GM19099 (cell line): Measurements from ENCODE around the gene PRDM8.

Experiments used
- POLR2A ChIP-seq: IDR thresholded peaks from 3 replicates; pipeline ENCODE4 v1.6.1; 2011; ENCODE audit warnings: low read depth; ENCODE audit not compliant: insufficient read length; ENCODE audit errors: extremely low read depth

PRDM8 gene

GRCh38 chr4:80206521-80207171 lies 9.3 kb downstream of the PRDM8 start:
- TF ChIP-seq POLR2A = no peak

GRCh38 chr4:80207172-80207583 lies 9.9 kb downstream of the PRDM8 start:
- no peak for TF ChIP-seq POLR2A

GRCh38 chr4:80207664-80208063 lies 10.4 kb downstream of the PRDM8 start:
- no peak for TF ChIP-seq POLR2A

GRCh38 chr4:80208610-80209339 lies 11.5 kb downstream of the PRDM8 start:
- TF ChIP-seq POLR2A = no peak

GRCh38 chr4:80209340-80209701 lies 12.0 kb downstream of the PRDM8 start:
- no peak for TF ChIP-seq POLR2A

GRCh38 chr4:80210549-80210948 lies 13.2 kb downstream of the PRDM8 start:
- TF ChIP-seq POLR2A = no peak

GRCh38 chr4:80213117-80213815 lies 16.0 kb downstream of the PRDM8 start:
- TF ChIP-seq POLR2A = no peak

GRCh38 chr4:80215449-80216052 lies 18.2 kb downstream of the PRDM8 start:
- no peak for TF ChIP-seq POLR2A

GRCh38 chr4:80216100-80216761 lies 18.9 kb downstream of the PRDM8 start:
- TF ChIP-seq POLR2A = no peak

GRCh38 chr4:80219301-80220025 lies 22.2 kb downstream of the PRDM8 start:
- TF ChIP-seq POLR2A = no peak

GRCh38 chr4:80220711-80221110 lies 23.4 kb downstream of the PRDM8 start:
- no peak for TF ChIP-seq POLR2A

- TF ChIP-seq POLR2A = no peak
These were observed 23.9 kb downstream of the PRDM8 start for GRCh38 chr4:80221161-80221560.

GRCh38 chr4:80225595-80225994 lies 28.3 kb downstream of the PRDM8 start:
- TF ChIP-seq POLR2A = no peak

GRCh38 chr4:80226094-80226493 lies 28.8 kb downstream of the PRDM8 start:
- TF ChIP-seq POLR2A = no peak
